Prostate gland (tissue), 2 donors: Measurements from ENCODE around the gene CD59.

Source experiments
- CTCF ChIP-seq, 4 experiments: fragments of 200-600 bp in 2 of 4; fragments of 450-650 bp in 2 of 4; sonication (generic) in 2 of 4; IDR thresholded peaks; 1 replicate in 3 of 4; 2 replicates in 1 of 4; pipeline ENCODE4 v1.5.1; 2016 to 2019; ENCODE audit warnings: antibody characterized with exemption in 4 of 4, mild to moderate bottlenecking in 2 of 4, moderate library complexity in 2 of 4
- POLR2A ChIP-seq: fragments of 450-650 bp; IDR thresholded peaks from one replicate; pipeline ENCODE4 v1.6.1; 2016; ENCODE audit warnings: antibody characterized with exemption, mild to moderate bottlenecking

GRCh38 chr11:33713856-33714398 lies 22.3 kb downstream of the CD59 start:
- TF ChIP-seq CTCF (IDR thresholded peaks at IDR 0.05), result no peak
- TF ChIP-seq POLR2A, result no peak
